Measurements from ENCODE around the gene PIP4K2A. TPM values are rescaled to one million over a fixed set of nuclear protein-coding genes. Genes with fewer than 3 reads are reported as not detected.

PIP4K2A gene
- total RNA-seq, 1 donor from 2014 or later = 67.6 TPM

GRCh38 chr10:22548344-22548743, 166.0 kb downstream of the PIP4K2A start:
- Histone ChIP-seq H3K4me1 (no peaks in the 10 kb centered on the region), H3K27me3 (ENCODE audit: low read depth) (no peaks in the 10 kb centered on the region), H3K4me3 (no peak overlapping the region), H3K9me3 (no peaks in the 10 kb centered on the region), H3K27ac (no peak overlapping the region), H3K36me3 (peaks cover 49% of the 10 kb centered on the region)
- ATAC-seq (no peak), DNase-seq (no peak)
- intact Hi-C loops (cut with DNase I) = no loop called here
- no peak for TF ChIP-seq CTCF (IDR thresholded peaks at IDR 0.05)

- no peak for TF ChIP-seq CTCF (IDR thresholded peaks at IDR 0.05)
- intact Hi-C loops (cut with DNase I) = no loop called here
- no peaks in the 10 kb centered on the region for H3K27me3 ChIP-seq (ENCODE audit: low read depth)
- no peaks in the 10 kb centered on the region for H3K4me1 ChIP-seq
- DNase-seq (no peak), ATAC-seq (no peak)
- no peaks in the 10 kb centered on the region for H3K9me3 ChIP-seq
- H3K36me3 ChIP-seq = peaks cover 73% of the 10 kb centered on the region
- H3K4me3 ChIP-seq = no peak overlapping the region
- no peak overlapping the region for H3K27ac ChIP-seq
These were observed 168.7 kb downstream of the PIP4K2A start for GRCh38 chr10:22545643-22546042.

- H3K27ac ChIP-seq = no peak overlapping the region
- ATAC-seq = peak; percentile 87 to 89
- no peaks in the 10 kb centered on the region for H3K27me3 ChIP-seq (ENCODE audit: low read depth)
- no peaks in the 10 kb centered on the region for H3K4me1 ChIP-seq
- H3K9me3 ChIP-seq = no peaks in the 10 kb centered on the region
- peaks cover 73% of the 10 kb centered on the region for H3K36me3 ChIP-seq
- TF ChIP-seq CTCF (IDR thresholded peaks at IDR 0.05) = no peak
- no peak overlapping the region for H3K4me3 ChIP-seq
- DNase-seq = peak; percentile 62
- intact Hi-C loops (cut with DNase I) = no loop called here
These were observed 169.9 kb downstream of the PIP4K2A start for GRCh38 chr10:22544325-22545068.

- Histone ChIP-seq H3K4me3 (no peak overlapping the region), H3K9me3 (no peaks in the 10 kb centered on the region), H3K36me3 (peaks cover 73% of the 10 kb centered on the region), H3K27ac (no peak overlapping the region), H3K27me3 (ENCODE audit: low read depth) (no peaks in the 10 kb centered on the region), H3K4me1 (no peaks in the 10 kb centered on the region)
- TF ChIP-seq CTCF (IDR thresholded peaks at IDR 0.05) = no peak
- ATAC-seq (no peak), DNase-seq (no peak)
- intact Hi-C loops (cut with DNase I) = no loop called here
These were observed 171.6 kb downstream of the PIP4K2A start for GRCh38 chr10:22542773-22543172.

GRCh38 chr10:22541900-22542299, 172.5 kb downstream of the PIP4K2A start:
- Histone ChIP-seq H3K4me3 (no peak overlapping the region), H3K27ac (no peak overlapping the region), H3K9me3 (no peaks in the 10 kb centered on the region), H3K4me1 (no peaks in the 10 kb centered on the region), H3K27me3 (ENCODE audit: low read depth) (no peaks in the 10 kb centered on the region), H3K36me3 (peaks cover 64% of the 10 kb centered on the region)
- DNase-seq (no peak), ATAC-seq (no peak)
- no peak for TF ChIP-seq CTCF (IDR thresholded peaks at IDR 0.05)
- intact Hi-C loops (cut with DNase I) = no loop called here

All from lower lobe of right lung (tissue), 2 donors.